CD4-positive, alpha-beta T cell treated with Interleukin-17A for 4 hours (primary cell): ENCODE data around the gene IPO8.
"Not testable (repeated sequence)": the region's sequence is repeated elsewhere in the genome, so short reads cannot be mapped to it uniquely, and the experiment has no call there.

ENCODE experiments used
- DNase-seq: peaks from one replicate; pipeline ENCODE4 v3.0.0-alpha.2; 2020; ENCODE audit warnings: mixed read lengths

The IPO8 gene

DNA sequence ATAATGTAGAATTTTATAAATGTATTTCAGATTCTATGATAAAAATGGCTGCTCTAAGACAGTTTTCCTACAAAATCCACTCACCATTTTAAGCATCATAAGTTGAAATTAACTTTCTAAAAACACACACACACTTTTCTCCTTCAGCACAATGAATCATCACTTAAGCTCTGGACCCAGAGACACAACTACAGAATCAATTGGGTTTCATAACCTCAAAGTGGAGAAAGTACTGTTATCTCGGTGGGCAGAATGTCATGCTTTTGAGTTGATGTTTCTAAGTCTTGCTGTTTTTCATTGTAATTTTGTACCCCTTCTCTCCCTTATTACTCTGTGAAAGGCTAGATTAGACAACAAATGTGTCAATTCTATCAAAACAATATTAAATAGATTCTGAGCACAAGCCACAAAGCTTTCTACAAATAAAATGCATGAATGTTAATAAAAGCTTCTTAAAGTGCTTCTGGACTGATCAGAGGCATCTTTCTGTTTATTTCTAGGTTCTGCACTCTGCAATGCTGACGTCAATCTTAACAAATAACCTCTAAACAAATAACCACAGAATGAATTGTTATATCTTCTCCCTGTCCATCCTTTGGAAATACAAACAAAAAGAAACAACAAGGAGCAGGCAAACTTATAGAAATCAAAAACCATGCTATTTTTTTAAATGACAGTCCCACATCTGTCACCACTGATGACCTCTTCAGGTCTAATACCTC lies 8.2 kb downstream of the IPO8 start:
- DNase-seq: no peak

DNA sequence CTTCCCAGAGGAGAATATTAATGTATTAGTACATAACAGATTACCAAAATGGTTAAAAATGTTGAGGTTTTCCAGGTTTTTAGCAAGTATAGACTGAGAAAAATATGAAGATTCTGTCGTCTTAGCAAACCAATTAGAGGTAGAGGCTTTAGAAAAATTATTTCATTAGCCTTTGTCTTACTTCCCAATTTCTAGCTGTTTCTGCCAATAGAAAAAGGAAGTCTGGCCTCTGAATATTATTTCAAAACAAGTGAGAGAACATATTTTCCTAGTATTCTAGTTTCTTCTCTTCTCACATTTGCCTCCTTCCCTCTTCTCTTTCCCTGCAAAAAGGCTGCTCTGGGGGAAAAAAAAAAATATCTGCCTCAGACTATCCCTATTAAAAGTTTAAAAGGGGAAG lies 16.4 kb downstream of the IPO8 start:
- DNase-seq: no peak

GRCh38 chr12:30678221-30678620 lies 17.4 kb downstream of the IPO8 start:
- no peak for DNase-seq

DNA sequence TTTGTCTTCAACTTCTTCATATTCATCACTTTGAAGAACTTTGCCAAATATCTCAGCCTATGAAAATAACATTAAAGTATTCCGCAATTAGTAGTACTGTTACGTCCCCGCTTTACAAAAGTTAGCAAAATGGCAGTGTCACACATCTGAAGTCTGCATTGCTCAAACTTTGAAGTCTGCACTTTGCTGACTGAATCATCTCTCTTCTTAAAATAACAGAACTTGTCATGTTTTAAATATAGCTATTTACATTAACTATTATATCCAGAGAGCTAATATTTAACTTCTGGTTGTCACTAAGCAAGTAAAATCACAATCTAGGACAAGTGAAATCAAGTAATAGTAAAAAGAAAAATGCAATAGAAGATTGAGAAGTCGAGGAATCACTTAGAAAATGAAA lies 34.5 kb downstream of the IPO8 start:
- no peak for DNase-seq

DNA sequence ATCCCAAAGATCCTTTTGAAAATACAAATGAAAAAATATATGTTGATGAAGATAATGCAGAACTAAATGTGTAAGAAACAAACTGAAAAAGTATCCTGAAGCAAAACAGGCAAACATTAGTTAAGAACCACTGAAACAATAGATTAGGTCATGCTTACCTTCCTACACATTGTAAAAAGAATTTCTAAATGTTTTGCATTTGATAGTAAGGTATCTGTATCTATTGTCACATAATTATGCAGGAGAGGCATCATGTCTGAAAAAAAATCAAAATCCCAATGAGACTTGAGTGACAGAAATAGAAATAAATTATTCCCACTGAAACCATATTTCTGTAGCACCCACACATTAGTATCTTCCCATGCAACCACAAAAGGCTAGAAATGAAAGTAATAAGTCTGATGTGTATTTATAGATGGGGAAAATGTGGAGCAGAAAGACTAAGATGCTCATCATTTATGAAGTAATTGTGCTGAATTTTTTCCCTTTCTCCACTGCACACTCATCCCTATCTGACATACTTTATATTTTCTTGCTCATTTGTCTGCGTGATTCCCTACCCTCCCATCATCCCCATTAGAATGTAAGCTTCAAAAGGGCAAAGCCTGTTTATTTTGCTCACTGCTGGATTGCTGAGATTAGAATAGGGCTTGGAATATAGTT lies 43.5 kb downstream of the IPO8 start:
- DNase-seq: no peak

- no peak for DNase-seq
These were observed 48.8 kb downstream of the IPO8 start for GRCh38 chr12:30646821-30647220.

DNA sequence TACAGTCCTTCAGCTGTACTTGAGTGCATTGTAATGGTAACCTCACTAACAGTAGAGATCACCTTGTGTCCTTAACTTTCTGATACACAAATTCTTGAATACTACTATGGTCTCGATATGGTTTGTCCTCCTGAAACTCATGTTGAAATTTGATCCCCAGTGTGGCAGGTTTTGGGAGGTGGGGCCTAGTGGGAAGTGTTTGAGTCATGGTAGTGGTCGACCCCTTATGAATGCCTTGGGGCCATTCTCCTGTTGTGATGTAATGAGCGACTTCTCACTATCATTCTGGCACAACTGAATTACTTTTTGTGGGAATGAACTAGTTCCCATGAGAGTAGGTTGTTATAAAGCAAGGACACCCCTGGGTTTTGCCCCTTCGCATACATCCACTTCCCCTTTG lies 52.3 kb downstream of the IPO8 start:
- DNase-seq: no peak

- no peak for DNase-seq
These were observed 55.3 kb downstream of the IPO8 start for GRCh38 chr12:30640392-30640791.

GRCh38 chr12:30635385-30635784 lies 60.3 kb downstream of the IPO8 start:
- no peak for DNase-seq

GRCh38 chr12:30631740-30632139 lies 63.9 kb downstream of the IPO8 start:
- no peak for DNase-seq

DNA sequence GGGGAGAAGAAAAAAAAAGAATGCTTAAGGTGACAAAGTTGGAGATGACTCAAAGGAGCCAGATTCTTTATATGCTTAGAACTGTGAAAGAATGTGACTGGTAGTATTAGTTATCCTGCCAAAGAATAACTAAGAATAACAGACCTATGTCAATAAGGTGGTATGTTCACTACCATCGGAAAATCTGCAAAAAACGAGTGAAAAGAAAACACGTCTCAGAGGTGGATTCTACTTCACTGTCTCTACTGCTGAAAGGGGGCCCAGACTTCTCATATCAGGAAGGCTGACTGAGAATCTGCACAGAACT lies 64.7 kb downstream of the IPO8 start:
- no peak for DNase-seq

GRCh38 chr12:30630076-30630978 lies 65.3 kb downstream of the IPO8 start:
- DNase-seq: no peak

DNA sequence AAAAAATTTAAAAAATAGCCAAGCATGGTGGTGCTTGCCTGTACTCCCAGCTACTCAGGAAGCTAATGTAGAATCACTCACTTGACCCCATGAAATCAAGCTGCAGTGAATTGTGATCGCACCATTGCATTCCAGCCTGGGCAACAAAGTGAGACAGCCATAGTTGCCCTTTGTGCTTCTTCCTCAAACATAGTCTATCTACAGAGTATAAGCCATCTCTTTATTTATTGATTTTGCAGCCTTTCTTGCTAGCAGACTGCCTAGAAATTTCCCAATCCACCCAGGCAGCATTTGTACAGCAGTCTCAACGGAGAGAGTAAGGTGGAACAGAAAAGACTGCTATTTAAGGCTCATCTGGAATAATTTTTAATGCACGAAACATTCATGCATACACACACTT lies 68.8 kb downstream of the IPO8 start:
- DNase-seq: no peak

DNA sequence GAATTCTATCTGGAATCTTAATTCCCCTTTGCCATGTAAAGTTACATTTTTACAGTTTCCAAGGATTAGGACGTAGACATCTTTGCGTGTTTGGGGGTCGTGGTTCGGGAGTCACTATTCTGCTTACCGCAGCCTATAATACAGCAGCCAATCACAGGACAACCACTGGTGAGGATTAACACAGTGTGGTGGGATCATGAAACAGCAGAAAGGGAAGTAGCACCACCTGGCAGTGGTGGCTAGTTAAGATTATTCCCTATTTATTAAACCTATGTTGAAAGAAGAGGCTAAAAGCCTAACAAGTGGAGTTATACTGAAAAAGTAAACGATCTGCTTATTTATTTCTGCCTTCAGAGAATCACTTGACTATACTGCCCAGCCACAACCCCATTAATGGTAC lies 71.7 kb downstream of the IPO8 start:
- DNase-seq: no peak

DNA sequence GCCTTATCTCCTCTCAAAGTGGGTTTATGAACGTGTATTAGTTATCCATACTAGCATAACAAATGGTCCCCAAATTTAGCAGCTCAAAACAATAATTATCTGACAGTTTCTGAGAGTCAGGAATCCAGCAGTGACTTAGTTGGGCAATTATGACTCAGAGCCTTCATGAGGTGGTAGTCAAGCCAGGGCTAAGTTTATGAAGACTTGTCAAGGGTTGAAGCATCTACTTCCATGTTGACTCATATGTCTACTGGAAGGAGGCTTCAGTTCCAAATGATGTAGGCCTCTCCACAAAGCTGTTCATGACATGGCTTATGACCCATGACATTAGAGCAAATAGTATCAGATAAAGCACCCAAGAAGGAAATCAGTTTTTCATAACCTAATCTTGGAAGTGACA lies 73.2 kb downstream of the IPO8 start:
- no peak for DNase-seq

DNA sequence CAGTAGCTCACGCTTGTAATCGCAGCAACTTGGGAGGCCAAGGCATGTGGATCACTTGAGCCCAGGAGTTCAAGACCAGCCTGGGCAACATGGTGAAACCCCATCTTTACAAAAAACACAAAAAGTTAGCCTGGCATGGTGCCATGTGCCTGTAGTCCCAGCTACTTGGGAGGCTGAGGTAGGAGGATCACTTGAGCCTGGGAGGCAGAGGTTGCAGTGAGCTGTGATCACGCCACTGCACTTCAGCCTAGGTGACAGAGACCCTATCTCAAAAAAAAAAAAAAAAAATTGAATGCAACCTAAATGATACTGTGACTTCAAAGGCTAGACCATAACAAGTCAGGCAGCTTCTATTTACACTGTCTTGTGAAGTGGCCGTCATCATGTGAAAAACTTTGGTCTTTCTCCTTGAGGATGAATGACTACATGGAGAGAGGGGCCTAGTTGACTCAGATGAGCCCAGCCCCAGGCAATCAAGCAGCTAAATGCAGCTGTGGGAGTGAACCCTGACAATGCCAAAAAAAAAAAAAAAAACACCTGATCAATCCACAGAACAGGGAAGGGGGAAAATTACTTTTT lies 73.9 kb downstream of the IPO8 start:
- not testable (repeated sequence) for DNase-seq

DNA sequence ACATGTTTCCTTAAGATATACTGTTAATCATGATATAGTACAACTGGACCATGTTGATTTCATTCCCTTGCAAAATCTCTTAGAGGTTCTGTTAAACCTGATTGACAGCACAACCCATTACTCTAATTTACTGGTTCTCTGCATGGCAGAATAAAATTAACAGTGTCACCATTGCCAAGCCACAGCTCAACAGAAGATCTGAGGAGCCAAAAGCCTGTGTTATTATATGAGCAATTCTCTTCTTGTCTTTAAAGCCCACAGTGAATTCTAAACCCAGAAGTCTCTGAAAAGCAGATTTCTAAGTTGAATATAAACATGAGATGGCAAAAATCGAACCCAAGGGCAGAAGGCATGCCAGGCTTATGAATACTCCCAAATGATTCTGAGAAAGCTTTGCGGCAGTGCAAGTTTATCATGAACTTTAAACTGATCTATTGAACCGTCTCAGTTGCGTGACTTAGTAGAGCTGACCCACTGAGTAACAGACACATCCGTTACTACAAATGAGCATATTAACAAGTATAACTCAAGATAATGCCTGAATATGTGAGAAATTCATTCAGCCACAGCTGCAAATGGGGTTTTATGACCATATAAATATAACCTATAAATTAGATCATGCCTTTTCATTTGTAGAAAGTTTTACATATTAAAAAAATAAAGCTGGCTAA lies 78.2 kb downstream of the IPO8 start:
- DNase-seq: no peak

- no peak for DNase-seq
These were observed 81.6 kb downstream of the IPO8 start for GRCh38 chr12:30614031-30614430.

GRCh38 chr12:30613119-30613830 lies 82.4 kb downstream of the IPO8 start:
- DNase-seq: no peak

DNA sequence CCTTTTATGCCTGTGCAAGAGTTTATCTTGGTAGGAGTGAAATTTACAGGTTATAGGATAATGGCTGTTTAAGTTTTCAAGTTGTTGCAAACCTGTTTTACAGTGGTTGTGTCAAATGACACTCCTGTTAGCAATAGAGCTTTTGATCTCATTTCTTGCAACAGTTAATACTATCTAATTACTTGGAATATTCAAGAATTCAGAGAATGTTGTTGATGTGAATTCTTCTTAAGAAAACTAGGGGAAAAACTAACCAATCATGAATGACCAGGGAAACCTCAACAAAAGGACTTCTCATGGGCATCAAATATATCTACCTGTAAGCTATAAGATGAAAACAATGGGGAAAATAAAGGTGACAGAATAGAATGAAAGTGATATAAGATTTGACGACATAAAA lies 85.0 kb downstream of the IPO8 start:
- no peak for DNase-seq

DNA sequence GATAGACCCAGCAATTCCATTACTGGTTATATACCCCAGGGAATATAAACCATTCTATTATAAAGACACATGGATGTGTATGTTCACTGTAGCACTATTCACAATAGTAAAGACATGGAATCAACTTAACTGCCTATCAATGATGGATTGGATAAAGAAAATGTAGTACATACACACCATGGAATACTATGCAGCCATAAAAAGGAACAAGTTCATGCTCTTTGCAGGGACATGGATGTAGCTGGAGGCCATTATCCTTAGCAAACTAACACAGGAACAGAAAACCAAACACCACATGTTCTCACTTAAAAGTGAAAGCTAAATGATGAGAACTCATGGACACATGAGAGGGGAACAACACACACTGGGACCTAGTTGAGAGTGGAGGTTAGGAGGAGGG lies 85.8 kb downstream of the IPO8 start:
- DNase-seq: not testable (repeated sequence)

- not testable (repeated sequence) for DNase-seq
These were observed 91.4 kb downstream of the IPO8 start for GRCh38 chr12:30604302-30604701.
